Gastroesophageal sphincter (tissue), 4 donors: ENCODE results near the gene BRDT. TPM values are rescaled to one million over a fixed set of nuclear protein-coding genes. Genes with fewer than 3 reads are reported as not detected.

Source experiments
- ATAC-seq: fragments of 150-250 bp; one replicate; pipeline ENCODE4 v1.9.1; 2016; ENCODE audit warnings: mild to moderate bottlenecking, moderate library complexity
- H3K27ac ChIP-seq, 4 donors: fragments of 200-600 bp; sonication (generic) in 3 of 4; 1 replicate in 3 of 4; 2 replicates in 1 of 4; pipeline ENCODE4 v1.5.1; 2016 to 2019
- H3K27me3 ChIP-seq: fragments of 200-600 bp; sonication (generic); one replicate; pipeline ENCODE4 v1.5.1; 2019
- H3K36me3 ChIP-seq, 2 donors: fragments of 200-600 bp; sonication (generic); one replicate each; pipeline ENCODE4 v1.5.1; 2019; ENCODE audit warnings: control low read depth in 1 of 2
- H3K4me1 ChIP-seq, 3 donors: fragments of 200-600 bp; sonication (generic); 1 replicate in 2 of 3; 2 replicates in 1 of 3; pipeline ENCODE4 v1.5.1; 2016 to 2019; ENCODE audit warnings: control low read depth in 2 of 3
- H3K4me3 ChIP-seq, 2 donors: fragments of 200-600 bp; sonication (generic); one replicate each; pipeline ENCODE4 v1.5.1; 2019; ENCODE audit warnings: mild to moderate bottlenecking in 1 of 2, moderate library complexity in 1 of 2
- H3K9me3 ChIP-seq, 3 donors: fragments of 200-600 bp; sonication (generic); one replicate each; pipeline ENCODE4 v1.5.1; 2017 to 2019; ENCODE audit warnings: control low read depth in 2 of 3
- CTCF ChIP-seq, 4 experiments: fragments of 200-600 bp in 2 of 4; fragments of 450-650 bp in 2 of 4; sonication (generic) in 1 of 4; IDR thresholded peaks; one replicate each; pipeline ENCODE4 v1.5.1; 2017 to 2019; ENCODE audit warnings: antibody characterized with exemption in 4 of 4, mild to moderate bottlenecking in 2 of 4, moderate library complexity in 2 of 4
- EP300 ChIP-seq: sonication (generic); formaldehyde crosslinking; IDR thresholded peaks from one replicate; pipeline ENCODE4 v1.6.1; 2017; ENCODE audit warnings: antibody characterized with exemption, mild to moderate bottlenecking
- POLR2A ChIP-seq, 2 donors: fragments of 450-650 bp; IDR thresholded peaks; one replicate each; pipeline ENCODE4 v1.6.1; 2017; ENCODE audit warnings: antibody characterized with exemption in 2 of 2, mild to moderate bottlenecking in 2 of 2, moderate library complexity in 1 of 2
- POLR2AphosphoS5 ChIP-seq: sonication (generic); formaldehyde crosslinking; IDR thresholded peaks from one replicate; pipeline ENCODE4 v1.6.1; 2017; ENCODE audit warnings: antibody characterized with exemption
- WGBS, 2 donors: methylation state at CpG; one replicate each; pipeline ENCODE4 v1.1.5; 2018; ENCODE audit warnings: low coverage in 1 of 2; 5-methylcytosine and 5-hydroxymethylcytosine counted together
- total RNA-seq, 4 donors: library from RNA; depleted of rRNA; stranded (reverse); fragments of >200 nt; gene quantifications; one replicate each; pipeline ENCODE4 v1.1.0, GENCODE V29; 2016

BRDT gene
- total RNA-seq, 4 donors from 2014 or later: not detected

GRCh38 chr1:92045766-92046495, 96.7 kb downstream of the BRDT start:
- 83 to 90% methylated on average over 2 of the region's 2 CpGs for WGBS, 2 donors
- ATAC-seq: no peak
- Histone ChIP-seq H3K27me3 (no peaks in the 10 kb centered on the region), H3K4me3 (no peak overlapping the region), H3K27ac (no peak overlapping the region), H3K9me3 (no peaks in the 10 kb centered on the region), H3K4me1 (no peaks in the 10 kb centered on the region), H3K36me3 (no peaks in the 10 kb centered on the region)
- TF ChIP-seq POLR2AphosphoS5 (no peak), POLR2A (IDR thresholded peaks at IDR 0.05) (no peak), EP300 (no peak), CTCF (IDR thresholded peaks at IDR 0.05) (no peak)

GRCh38 chr1:92051948-92052347, 102.7 kb downstream of the BRDT start:
- Histone ChIP-seq H3K9me3 (no peaks in the 10 kb centered on the region), H3K36me3 (no peaks in the 10 kb centered on the region), H3K27me3 (no peaks in the 10 kb centered on the region), H3K27ac (no peak overlapping the region), H3K4me1 (no peaks in the 10 kb centered on the region), H3K4me3 (no peak overlapping the region)
- TF ChIP-seq POLR2AphosphoS5 (no peak), POLR2A (IDR thresholded peaks at IDR 0.05) (no peak), EP300 (no peak), CTCF (IDR thresholded peaks at IDR 0.05) (no peak)
- no peak for ATAC-seq

Other genes starting within 250 kb of the BRDT start
- 100 to 1,000 TPM; 176 to 315 (median 248) TPM for gene TGFBR3, start 63.2 kb upstream of the BRDT start, total RNA-seq
- gene EPHX4, start 80.6 kb downstream of the BRDT start, total RNA-seq: 1 to 10 TPM in 3 of 4 donors, under 1 TPM in 1; 0.31 to 4.4 (median 2.7) TPM
- gene SETSIP, start 126.0 kb downstream of the BRDT start, total RNA-seq: not detected
- 1 to 10 TPM; 4.6 to 8.9 (median 5.7) TPM for gene BTBD8, start 130.9 kb downstream of the BRDT start, total RNA-seq